Cardiac fibroblast (primary cell): ENCODE data around the gene OR4C16.

Experiments
- DNase-seq, 2 donors: peaks; one replicate each; pipeline versions ENCODE4 v3.0.0 to v3.0.0-alpha.2; 2010; ENCODE audit warnings: low read depth in 2 of 2
- H3K4me3 ChIP-seq, 2 donors: replicated peaks in 1 of 2; 1 replicate in 1 of 2; 2 replicates in 1 of 2; pipeline ENCODE4 v1.5.1; 2011; ENCODE audit warnings: low read depth in 2 of 2, low read length in 2 of 2, mild to moderate bottlenecking in 2 of 2, moderate library complexity in 1 of 2
- CTCF ChIP-seq: IDR thresholded peaks from one replicate; pipeline ENCODE4 v1.5.1; 2011; ENCODE audit warnings: low read depth, mild to moderate bottlenecking, low read length, inconsistent platforms

OR4C16 gene

GRCh38 chr11:55571828-55572227, at the start of gene OR4C16:
Gene OR4C16, plus strand, starts transcription at chr11:55572128. Its CDS starts 0 bp downstream, at chr11:55572128.
- DNase-seq: no peak

DNA sequence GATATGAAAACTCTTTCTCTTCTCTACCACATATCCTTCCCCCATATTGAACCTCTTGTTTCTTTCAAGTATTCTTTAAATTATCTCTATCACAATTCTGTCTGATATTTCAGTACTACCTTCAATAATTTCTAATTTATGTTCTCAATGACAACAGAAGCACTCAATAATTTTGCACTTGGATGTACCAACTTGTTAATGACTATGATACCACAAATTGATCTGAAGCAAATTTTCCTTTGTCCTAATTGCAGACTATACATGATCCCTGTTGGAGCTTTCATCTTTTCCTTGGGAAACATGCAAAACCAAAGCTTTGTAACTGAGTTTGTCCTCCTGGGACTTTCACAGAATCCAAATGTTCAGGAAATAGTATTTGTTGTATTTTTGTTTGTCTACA, 17.8 kb upstream of the OR4C16 start, which contains the start of gene OR4C15:
Gene OR4C15 (plus strand): TSS at position 301 of the 400 bp plus-strand sequence. CDS start 0 bp downstream, at position 301.
- no peak within 1 kb of the TSS for H3K4me3 ChIP-seq
- DNase-seq: no peak
- no peak for TF ChIP-seq CTCF

More at GRCh38 chr11:55571828-55572227, at the start of gene OR4C16:
- no peak for TF ChIP-seq CTCF
- H3K4me3 ChIP-seq: no peak within 1 kb of the TSS

DNA sequence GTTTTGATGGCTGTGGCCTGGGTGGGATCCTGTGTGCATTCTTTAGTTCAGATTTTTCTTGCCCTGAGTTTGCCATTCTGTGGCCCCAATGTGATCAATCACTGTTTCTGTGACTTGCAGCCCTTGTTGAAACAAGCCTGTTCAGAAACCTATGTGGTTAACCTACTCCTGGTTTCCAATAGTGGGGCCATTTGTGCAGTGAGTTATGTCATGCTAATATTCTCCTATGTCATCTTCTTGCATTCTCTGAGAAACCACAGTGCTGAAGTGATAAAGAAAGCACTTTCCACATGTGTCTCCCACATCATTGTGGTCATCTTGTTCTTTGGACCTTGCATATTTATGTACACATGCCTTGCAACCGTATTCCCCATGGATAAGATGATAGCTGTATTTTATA, 620 bp downstream of the OR4C16 start:
- H3K4me3 ChIP-seq: no peak overlapping the region
- TF ChIP-seq CTCF: no peak
- DNase-seq: no peak

GRCh38 chr11:55607545-55607944, 35.6 kb downstream of the OR4C16 start, which contains the start of gene OR4C11:
Gene OR4C11, minus strand, starts transcription at chr11:55607645. Its CDS starts 3,272 bp downstream, at chr11:55604373.
- TF ChIP-seq CTCF: no peak
- H3K4me3 ChIP-seq: no peak within 1 kb of the TSS
- DNase-seq: no peak
